Kidney (tissue), 14 donors: ENCODE results near the gene ACTN3. TPM values are rescaled to one million over a fixed set of nuclear protein-coding genes. Genes with fewer than 3 reads are reported as not detected.

Experiments used
- DNase-seq, 5 donors: peaks; one replicate each; pipeline ENCODE4 v3.0.0-alpha.2; 2013 to 2020
- FAIRE-seq: peaks from 2 replicates; lab custom pipeline; 2012; peaks lifted over from hg19 to GRCh38; lab: Jason Lieb, UNC
- H3K27ac ChIP-seq, 2 donors: one replicate each; pipeline ENCODE4 v1.7.0; 2013; ENCODE audit warnings: low read depth in 2 of 2, low read length in 2 of 2, inconsistent platforms in 1 of 2
- H3K27me3 ChIP-seq: one replicate; pipeline ENCODE4 v1.7.1; 2013; ENCODE audit warnings: low read length, inconsistent platforms; ENCODE audit not compliant: control insufficient read depth, insufficient read depth
- H3K36me3 ChIP-seq, 3 donors: one replicate each; pipeline versions ENCODE4 v1.7.0 to v1.7.1; 2013; ENCODE audit warnings: low read length in 3 of 3, control low read depth in 1 of 3, inconsistent platforms in 1 of 3; ENCODE audit not compliant: insufficient read depth in 3 of 3, control insufficient read depth in 2 of 3
- H3K4me1 ChIP-seq, 3 donors: one replicate each; pipeline versions ENCODE4 v1.7.0 to v1.7.1; 2013; ENCODE audit warnings: low read length in 3 of 3, inconsistent platforms in 1 of 3, low read depth in 1 of 3; ENCODE audit not compliant: control insufficient read depth in 2 of 3, insufficient read depth in 2 of 3
- H3K4me3 ChIP-seq, 3 donors: one replicate each; pipeline versions ENCODE4 v1.7.0 to v1.8.1; 2013; ENCODE audit warnings: low read length in 3 of 3, control low read depth in 1 of 3, inconsistent platforms in 1 of 3
- H3K9ac ChIP-seq, 3 donors: one replicate each; pipeline versions ENCODE4 v1.7.0 to v1.7.1; 2013; ENCODE audit warnings: low read length in 3 of 3, control low read depth in 1 of 3, inconsistent platforms in 1 of 3
- H3K9me3 ChIP-seq, 3 donors: one replicate each; pipeline versions ENCODE4 v1.7.0 to v1.7.1; 2013; ENCODE audit warnings: low read length in 3 of 3, control low read depth in 1 of 3, inconsistent platforms in 1 of 3; ENCODE audit not compliant: control insufficient read depth in 2 of 3, insufficient read depth in 1 of 3
- intact Hi-C: fragments of 100-400 bp; cut with DNase I; formaldehyde crosslinking; loops from one replicate; pipeline ENCODE4 v1.11.1; 2022
- polyA plus RNA-seq: library from polyadenylated mRNA; stranded (reverse); fragments of 350-450 nt; fragmentation: Illumina TruSeq; extraction: RNeasy Lipid Tissue Mini Kit (QIAGEN cat#74804); gene quantifications from one replicate; pipeline ENCODE4 v1.2.3, GENCODE V29; 2014; ENCODE audit warnings: low read depth, low replicate concordance; ENCODE audit not compliant: insufficient read depth
- total RNA-seq: library from RNA; stranded (reverse); fragmentation: NEBNext Ultra II Directional; extraction: Animal tissue kit (Norgen Biotek cat#: 25700); gene quantifications from one replicate; pipeline ENCODE4 v1.2.1, GENCODE V29; 2021
- TF ChIP-seq, protein P1 (sequence below): IDR thresholded peaks from 3 replicates; pipeline ENCODE4 v1.5.1; 2012; ENCODE audit warnings: mild to moderate bottlenecking, moderate library complexity, borderline replicate concordance; ENCODE audit not compliant: insufficient read depth; ENCODE audit errors: extremely low read depth
- donor health status: control.
- donor health status: control.
- donor health status: control.
- donor health status: control.
- donor health status: control.
- donor health status: DM: yes; HTN: yes; CAD: no.
- donor health status: Normal renal cell carcinoma (clear cell type).

The ACTN3 gene
- total and polyA plus RNA-seq, 2 donors from 2014 or later = 0.16 TPM; not detected in 1

DNA sequence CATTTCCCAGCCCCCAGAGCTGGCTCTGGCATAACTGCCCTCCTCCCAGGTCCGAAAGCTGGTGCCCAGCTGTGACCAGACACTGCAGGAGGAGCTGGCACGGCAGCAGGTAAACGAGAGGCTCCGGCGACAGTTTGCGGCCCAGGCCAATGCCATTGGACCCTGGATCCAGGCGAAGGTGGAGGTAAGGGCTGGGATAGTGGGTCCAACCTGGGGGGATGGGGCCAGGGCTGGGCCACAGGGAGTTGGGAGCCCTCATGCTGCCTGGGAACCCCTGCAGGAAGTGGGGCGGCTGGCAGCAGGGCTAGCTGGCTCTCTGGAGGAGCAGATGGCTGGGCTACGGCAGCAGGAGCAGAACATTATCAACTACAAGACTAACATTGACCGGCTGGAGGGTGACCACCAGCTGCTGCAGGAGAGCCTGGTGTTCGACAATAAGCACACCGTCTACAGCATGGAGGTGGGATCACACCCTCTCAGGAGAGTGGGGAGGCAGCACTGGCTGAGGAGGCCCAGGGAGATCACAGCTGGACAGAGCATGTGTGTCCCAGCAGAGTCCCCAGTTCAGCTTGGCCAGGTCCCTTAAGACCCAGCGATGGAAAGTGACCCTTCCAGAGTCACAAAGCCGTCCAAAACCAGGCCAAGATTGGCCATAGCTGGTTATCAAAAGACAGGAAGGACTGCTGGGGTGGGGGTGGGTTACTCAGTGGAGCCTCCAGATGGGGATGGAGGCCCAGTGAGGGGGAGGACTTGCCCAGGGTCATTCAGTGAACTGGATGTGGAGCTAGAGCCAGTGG lies 14.7 kb downstream of the ACTN3 start:
- no peak for FAIRE-seq
- intact Hi-C loops = no loop called here
- H3K9ac ChIP-seq = no peak overlapping the region

GRCh38 chr11:66561975-66562248 lies 15.2 kb downstream of the ACTN3 start:
- Histone ChIP-seq H3K27me3 (peaks cover 4% of the 10 kb centered on the region), H3K9ac (no peak overlapping the region), H3K27ac (no peak overlapping the region), H3K4me1 (peaks cover 0 to 4% (median 0%) of the 10 kb centered on the region in 3 donors), H3K9me3 (no peaks in the 10 kb centered on the region), H3K36me3 (peaks cover 0 to 2% (median 0%) of the 10 kb centered on the region in 3 donors), H3K4me3 (no peak overlapping the region)
- DNase-seq = no peak
- intact Hi-C loops = no loop called here
- TF ChIP-seq, protein P1, sequence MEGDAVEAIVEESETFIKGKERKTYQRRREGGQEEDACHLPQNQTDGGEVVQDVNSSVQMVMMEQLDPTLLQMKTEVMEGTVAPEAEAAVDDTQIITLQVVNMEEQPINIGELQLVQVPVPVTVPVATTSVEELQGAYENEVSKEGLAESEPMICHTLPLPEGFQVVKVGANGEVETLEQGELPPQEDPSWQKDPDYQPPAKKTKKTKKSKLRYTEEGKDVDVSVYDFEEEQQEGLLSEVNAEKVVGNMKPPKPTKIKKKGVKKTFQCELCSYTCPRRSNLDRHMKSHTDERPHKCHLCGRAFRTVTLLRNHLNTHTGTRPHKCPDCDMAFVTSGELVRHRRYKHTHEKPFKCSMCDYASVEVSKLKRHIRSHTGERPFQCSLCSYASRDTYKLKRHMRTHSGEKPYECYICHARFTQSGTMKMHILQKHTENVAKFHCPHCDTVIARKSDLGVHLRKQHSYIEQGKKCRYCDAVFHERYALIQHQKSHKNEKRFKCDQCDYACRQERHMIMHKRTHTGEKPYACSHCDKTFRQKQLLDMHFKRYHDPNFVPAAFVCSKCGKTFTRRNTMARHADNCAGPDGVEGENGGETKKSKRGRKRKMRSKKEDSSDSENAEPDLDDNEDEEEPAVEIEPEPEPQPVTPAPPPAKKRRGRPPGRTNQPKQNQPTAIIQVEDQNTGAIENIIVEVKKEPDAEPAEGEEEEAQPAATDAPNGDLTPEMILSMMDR = no peak
- FAIRE-seq = no peak

More for the DNA sequence above, 14.7 kb downstream of the ACTN3 start:
- H3K4me3 ChIP-seq = no peak overlapping the region
- peaks cover 0 to 2% (median 0%) of the 10 kb centered on the region in 3 donors for H3K36me3 ChIP-seq
- no peak overlapping the region for H3K27ac ChIP-seq
- peaks cover 0 to 4% (median 0%) of the 10 kb centered on the region in 3 donors for H3K4me1 ChIP-seq
- H3K9me3 ChIP-seq = no peaks in the 10 kb centered on the region
- H3K27me3 ChIP-seq = peaks cover 4% of the 10 kb centered on the region
- TF ChIP-seq, protein P1 = no peak
- DNase-seq = no peak

GRCh38 chr11:66562275-66562674 lies 15.6 kb downstream of the ACTN3 start:
- DNase-seq (no peak), FAIRE-seq (no peak)
- Histone ChIP-seq H3K4me3 (no peak overlapping the region), H3K9ac (no peak overlapping the region), H3K9me3 (no peaks in the 10 kb centered on the region), H3K36me3 (peaks cover 0 to 2% (median 0%) of the 10 kb centered on the region in 3 donors), H3K27ac (no peak overlapping the region), H3K4me1 (peaks cover 0 to 4% (median 0%) of the 10 kb centered on the region in 3 donors), H3K27me3 (peaks cover 4% of the 10 kb centered on the region)
- intact Hi-C loops = no loop called here
- TF ChIP-seq, protein P1 = no peak
